ENCODE results near the gene OR14C36. TPM values are rescaled to one million over a fixed set of nuclear protein-coding genes. Genes with fewer than 3 reads are reported as not detected.

OR14C36 gene
- total RNA-seq, result not detected in 2 replicates

GRCh38 chr1:248348475-248348874 lies at the start of gene OR14C36:
TSS of gene OR14C36 (plus strand) at chr1:248348775. CDS start at chr1:248348775, 0 bp downstream.

GRCh38 chr1:248303324-248303723 lies 45.3 kb upstream of the OR14C36 start, which contains the start of gene OR2T12:
TSS of gene OR2T12 (minus strand) at chr1:248303424. CDS start at chr1:248295578, 7,846 bp downstream.

GRCh38 chr1:248324468-248324867 lies 24.1 kb upstream of the OR14C36 start, which contains the start of gene OR2M7:
TSS of gene OR2M7 (minus strand) at chr1:248324568. CDS start at chr1:248324568, 0 bp downstream.

GRCh38 chr1:248361121-248361715 lies 12.6 kb downstream of the OR14C36 start, which contains the start of gene OR2T4:
TSS of gene OR2T4 (plus strand) at chr1:248361665. CDS start at chr1:248361665, 0 bp downstream.

GRCh38 chr1:248375446-248375845 lies 26.9 kb downstream of the OR14C36 start, which contains the start of gene OR2T6:
TSS of gene OR2T6 (plus strand) at chr1:248375746. CDS start at chr1:248387609, 11,863 bp downstream.

Other genes starting within 250 kb of the OR14C36 start
- gene OR2M5, start 203.6 kb upstream of the OR14C36 start, total RNA-seq, result not detected in 2 replicates
- not detected in 2 replicates for gene OR2M2, start 174.0 kb upstream of the OR14C36 start, total RNA-seq
- not detected in 2 replicates for gene OR2M3, start 151.5 kb upstream of the OR14C36 start, total RNA-seq
- not detected in 2 replicates for gene OR2M4, start 117.4 kb upstream of the OR14C36 start, total RNA-seq
- not detected in 2 replicates for gene OR2T33, start 70.8 kb upstream of the OR14C36 start, total RNA-seq
- not detected in 2 replicates for gene OR2T12, start 45.4 kb upstream of the OR14C36 start, total RNA-seq
- gene OR2M7, start 24.2 kb upstream of the OR14C36 start, total RNA-seq, result not detected in 2 replicates
- not detected in 2 replicates for gene OR2T4, start 12.9 kb downstream of the OR14C36 start, total RNA-seq
- not detected in 2 replicates for gene OR2T6, start 27.0 kb downstream of the OR14C36 start, total RNA-seq
- gene OR2T1, start 54.3 kb downstream of the OR14C36 start, total RNA-seq, result not detected in 2 replicates
- not detected in 2 replicates for gene OR2T2, start 96.9 kb downstream of the OR14C36 start, total RNA-seq
- gene OR2T3, start 124.6 kb downstream of the OR14C36 start, total RNA-seq, result not detected in 2 replicates
- gene OR2T5, start 139.8 kb downstream of the OR14C36 start, total RNA-seq, result not detected in 2 replicates
- gene OR2G6, start 159.3 kb downstream of the OR14C36 start, total RNA-seq, result not detected in 2 replicates
- not detected in 2 replicates for gene OR2T29, start 214.0 kb downstream of the OR14C36 start, total RNA-seq
- gene OR2T34, start 226.0 kb downstream of the OR14C36 start, total RNA-seq, result not detected in 2 replicates
- not detected in 2 replicates for gene OR2T10, start 248.9 kb downstream of the OR14C36 start, total RNA-seq